ENCODE data around the gene SECISBP2.

SECISBP2 gene

GRCh38 chr9:89347651-89348050 lies 29.4 kb downstream of the SECISBP2 start:
- no peak for DNase-seq

GRCh38 chr9:89349607-89350006 lies 31.3 kb downstream of the SECISBP2 start:
- no peak for DNase-seq

GRCh38 chr9:89350988-89351557 lies 32.8 kb downstream of the SECISBP2 start:
- no peak for DNase-seq

GRCh38 chr9:89351584-89352300 lies 33.4 kb downstream of the SECISBP2 start:
- peak in 2 of 4 experiments; percentile 44 to 52 for DNase-seq

- no peak for DNase-seq
Measured at GRCh38 chr9:89352451-89352850, 34.2 kb downstream of the SECISBP2 start.

GRCh38 chr9:89352874-89353649 lies 34.8 kb downstream of the SECISBP2 start:
- no peak for DNase-seq

- DNase-seq: no peak
Measured at GRCh38 chr9:89353989-89354388, 35.7 kb downstream of the SECISBP2 start.

- DNase-seq: no peak
Measured at GRCh38 chr9:89354471-89354870, 36.2 kb downstream of the SECISBP2 start.

GRCh38 chr9:89356782-89357181 lies 38.5 kb downstream of the SECISBP2 start:
- DNase-seq: no peak

- no peak for DNase-seq
Measured at GRCh38 chr9:89357331-89358197, 39.3 kb downstream of the SECISBP2 start.

GRCh38 chr9:89358376-89358916 lies 40.1 kb downstream of the SECISBP2 start:
- DNase-seq: no peak

GRCh38 chr9:89358985-89359384 lies 40.7 kb downstream of the SECISBP2 start:
- DNase-seq: no peak

GRCh38 chr9:89359751-89360261 lies 41.5 kb downstream of the SECISBP2 start:
- DNase-seq: no peak

- DNase-seq: no peak
Measured at GRCh38 chr9:89360465-89360864, 42.2 kb downstream of the SECISBP2 start.

GRCh38 chr9:89361031-89361430 lies 42.7 kb downstream of the SECISBP2 start:
- no peak for DNase-seq

GRCh38 chr9:89361816-89362646 lies 43.7 kb downstream of the SECISBP2 start:
- no peak for DNase-seq

GRCh38 chr9:89362647-89363310 lies 44.5 kb downstream of the SECISBP2 start:
- no peak for DNase-seq

- no peak for DNase-seq
Measured at GRCh38 chr9:89363311-89363670, 45.0 kb downstream of the SECISBP2 start.

- no peak for DNase-seq
Measured at GRCh38 chr9:89363921-89364665, 45.8 kb downstream of the SECISBP2 start.

All from suppressor macrophage (primary cell).